WTC11 (cell line): ENCODE measurements around the gene CDH11. TPM values are rescaled to one million over a fixed set of nuclear protein-coding genes. Genes with fewer than 3 reads are reported as not detected.

Experiments used
- ATAC-seq: fragments of 200-7000 bp; cut with Tn5 transposase; 2 replicates; pipeline ENCODE4 v1.10.0; 2021; ENCODE audit warnings: mild to moderate bottlenecking, moderate library complexity
- CTCF ChIA-PET: fragments of 300-600 bp; sonication (Branson Sonifier 250); formaldehyde crosslinking; loops from one replicate; lab custom pipeline; 2021; ENCODE audit warnings: antibody characterized with exemption; lab: Charles Lee
- POLR2A ChIA-PET: fragments of 350-600 bp; sonication (Branson Sonifier 250); formaldehyde crosslinking; loops from one replicate; lab custom pipeline; 2021; ENCODE audit warnings: antibody characterized with exemption; lab: Charles Lee
- DNase-seq: peaks from one replicate; pipeline ENCODE4 v3.0.0; 2021; ENCODE audit warnings: low spot score
- H3K27ac Mint-ChIP-seq: 2 replicates; pipeline ENCODE4 v1.8.0; 2021; ENCODE audit warnings: mixed read lengths
- H3K27me3 Mint-ChIP-seq: 2 replicates; pipeline ENCODE4 v1.8.0; 2021; ENCODE audit warnings: low read depth, mild to moderate bottlenecking, moderate library complexity, mixed read lengths
- H3K36me3 Mint-ChIP-seq: 2 replicates; pipeline ENCODE4 v1.8.0; 2021; ENCODE audit warnings: mixed read lengths
- H3K4me1 Mint-ChIP-seq: 2 replicates; pipeline ENCODE4 v1.8.0; 2022; ENCODE audit warnings: mixed read lengths
- H3K4me3 Mint-ChIP-seq: 2 replicates; pipeline ENCODE4 v1.8.0; 2021; ENCODE audit warnings: mild to moderate bottlenecking, moderate library complexity, mixed read lengths
- H3K9me3 Mint-ChIP-seq: 2 replicates; pipeline ENCODE4 v1.8.0; 2021; ENCODE audit warnings: mixed read lengths
- ATF1 ChIP-seq: sonication (generic); formaldehyde crosslinking; IDR thresholded peaks from 2 replicates; pipeline ENCODE4 v1.8.1; 2023; ENCODE audit warnings: mild to moderate bottlenecking, moderate library complexity, missing genetic modification reagents
- ATF2 ChIP-seq: sonication (generic); formaldehyde crosslinking; IDR thresholded peaks from 2 replicates; pipeline ENCODE4 v1.8.1; 2022; ENCODE audit warnings: low read depth, missing genetic modification reagents, borderline replicate concordance
- CTCF ChIP-seq: fragments of 200-600 bp; IDR thresholded peaks from 2 replicates; pipeline ENCODE4 v1.8.0; 2022; ENCODE audit warnings: antibody characterized with exemption
- ELF4 ChIP-seq: sonication (generic); formaldehyde crosslinking; IDR thresholded peaks from 2 replicates; pipeline ENCODE4 v1.8.1; 2022; ENCODE audit warnings: low read depth, mild to moderate bottlenecking, moderate library complexity, missing genetic modification reagents
- EMX1 ChIP-seq: fragments of 250-450 bp; sonication (Bioruptor Pico); IDR thresholded peaks from 2 replicates; pipeline ENCODE4 v1.8.0; 2021; ENCODE audit warnings: mild to moderate bottlenecking
- FOXP1 ChIP-seq: sonication (generic); formaldehyde crosslinking; IDR thresholded peaks from 2 replicates; pipeline ENCODE4 v1.8.0; 2022; ENCODE audit warnings: missing genetic modification reagents, mild to moderate bottlenecking, moderate library complexity, borderline replicate concordance
- GRHL2 ChIP-seq: fragments of 250-450 bp; sonication (Bioruptor Pico); IDR thresholded peaks from 2 replicates; pipeline ENCODE4 v1.8.0; 2022; ENCODE audit warnings: mild to moderate bottlenecking, moderate library complexity; ENCODE audit not compliant: insufficient replicate concordance, severe bottlenecking
- JUN ChIP-seq: sonication (generic); formaldehyde crosslinking; IDR thresholded peaks from 2 replicates; pipeline ENCODE4 v1.8.0; 2023; ENCODE audit warnings: mild to moderate bottlenecking, missing genetic modification reagents
- NFE2L1 ChIP-seq: sonication (generic); formaldehyde crosslinking; IDR thresholded peaks from 2 replicates; pipeline ENCODE4 v1.8.1; 2023; ENCODE audit warnings: missing genetic modification reagents
- RELA ChIP-seq: sonication (generic); formaldehyde crosslinking; IDR thresholded peaks from 2 replicates; pipeline ENCODE4 v1.8.1; 2022; ENCODE audit warnings: missing genetic modification reagents, mild to moderate bottlenecking, borderline replicate concordance
- TEAD1 ChIP-seq: sonication (generic); formaldehyde crosslinking; IDR thresholded peaks from 2 replicates; pipeline ENCODE4 v1.8.0; 2022; ENCODE audit warnings: mild to moderate bottlenecking, missing genetic modification reagents
- ZNF138 ChIP-seq: sonication (generic); formaldehyde crosslinking; conservative IDR thresholded peaks from 2 replicates; pipeline ENCODE4 v1.8.1; 2022; ENCODE audit warnings: mild to moderate bottlenecking, moderate library complexity, missing genetic modification reagents
- ZNF263 ChIP-seq: sonication (generic); formaldehyde crosslinking; IDR thresholded peaks from 2 replicates; pipeline ENCODE4 v1.8.1; 2022; ENCODE audit warnings: low read depth, mild to moderate bottlenecking, moderate library complexity, missing genetic modification reagents
- ZNF396 ChIP-seq: fragments of 250-450 bp; sonication (Bioruptor Pico); IDR thresholded peaks from 2 replicates; pipeline ENCODE4 v1.8.0; 2021; ENCODE audit warnings: mild to moderate bottlenecking, moderate library complexity, borderline replicate concordance
- ZNF423 ChIP-seq: fragments of 250-450 bp; sonication (Bioruptor Pico); IDR thresholded peaks from 2 replicates; pipeline ENCODE4 v2.1.2; 2022; ENCODE audit warnings: mild to moderate bottlenecking, moderate library complexity
- ZNF671 ChIP-seq: fragments of 250-450 bp; sonication (Bioruptor Pico); IDR thresholded peaks from 2 replicates; pipeline ENCODE4 v1.8.0; 2021; ENCODE audit warnings: mild to moderate bottlenecking
- total RNA-seq: library from RNA; stranded (reverse); gene quantifications from 3 replicates; pipeline ENCODE4 v1.2.3, GENCODE V29; 2021
- TF ChIP-seq, protein P1 (sequence below): fragments of 250-450 bp; sonication (Bioruptor Pico); IDR thresholded peaks from 2 replicates; pipeline ENCODE4 v2.1.2; 2022; ENCODE audit warnings: mild to moderate bottlenecking, moderate library complexity
- TF ChIP-seq, protein P2 (sequence below): sonication (generic); formaldehyde crosslinking; IDR thresholded peaks from 2 replicates; pipeline ENCODE4 v1.8.0; 2022; ENCODE audit warnings: missing genetic modification reagents

Gene CDH11
- total RNA-seq, 1 experiment from 2014 or later: 11.6 TPM

- TF ChIP-seq, protein P1, sequence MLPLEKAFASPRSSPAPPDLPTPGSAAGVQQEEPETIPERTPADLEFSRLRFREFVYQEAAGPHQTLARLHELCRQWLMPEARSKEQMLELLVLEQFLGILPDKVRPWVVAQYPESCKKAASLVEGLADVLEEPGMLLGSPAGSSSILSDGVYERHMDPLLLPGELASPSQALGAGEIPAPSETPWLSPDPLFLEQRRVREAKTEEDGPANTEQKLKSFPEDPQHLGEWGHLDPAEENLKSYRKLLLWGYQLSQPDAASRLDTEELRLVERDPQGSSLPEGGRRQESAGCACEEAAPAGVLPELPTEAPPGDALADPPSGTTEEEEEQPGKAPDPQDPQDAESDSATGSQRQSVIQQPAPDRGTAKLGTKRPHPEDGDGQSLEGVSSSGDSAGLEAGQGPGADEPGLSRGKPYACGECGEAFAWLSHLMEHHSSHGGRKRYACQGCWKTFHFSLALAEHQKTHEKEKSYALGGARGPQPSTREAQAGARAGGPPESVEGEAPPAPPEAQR: no peak
- no peak for TF ChIP-seq CTCF
- TF ChIP-seq ZNF263 (CRISPR knock-in tag): no peak
- no peak for TF ChIP-seq TEAD1 (CRISPR knock-in tag)
- TF ChIP-seq ATF1: no peak
- TF ChIP-seq JUN (CRISPR knock-in tag): no peak
These were observed 58.9 kb downstream of the CDH11 start (continued) for GRCh38 chr16:65062736-65063583.

DNA sequence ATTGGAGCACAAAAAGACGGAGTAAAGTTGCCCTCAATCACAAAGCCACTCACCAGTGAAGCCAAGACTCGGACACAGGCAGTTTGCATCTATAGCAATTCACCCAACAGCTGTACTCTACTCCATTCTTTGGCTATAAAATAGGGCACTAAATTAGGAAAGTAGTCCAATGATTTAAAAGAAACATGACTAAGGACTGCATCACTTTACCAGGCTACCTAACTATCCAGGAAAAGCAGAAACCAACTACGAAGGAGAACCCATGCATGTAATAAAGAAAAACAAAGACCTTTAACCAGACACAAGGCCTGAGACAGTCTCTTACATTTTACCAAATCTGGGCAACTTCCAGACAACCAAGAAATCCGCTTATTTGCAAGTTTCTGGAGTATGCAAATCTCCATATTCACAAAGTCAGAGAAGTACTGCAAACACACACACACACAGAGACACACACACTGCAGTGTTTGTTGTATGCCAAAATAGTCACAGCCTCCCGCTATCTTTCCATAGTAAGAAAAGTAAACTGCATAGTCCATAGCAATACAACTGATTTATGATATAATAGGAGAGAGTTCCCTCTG lies 59.8 kb downstream of the CDH11 start:
- no peaks in the 10 kb centered on the region for H3K36me3 Mint-ChIP-seq
- ATAC-seq (no peak), DNase-seq (no peak)
- peaks cover 7% of the 10 kb centered on the region; the same call in 1 of the 2 replicates for H3K4me1 Mint-ChIP-seq
- no peak overlapping the region for H3K27ac Mint-ChIP-seq
- no peaks in the 10 kb centered on the region for H3K27me3 Mint-ChIP-seq
- H3K9me3 Mint-ChIP-seq: no peaks in the 10 kb centered on the region
- H3K4me3 Mint-ChIP-seq: no peak overlapping the region
- CTCF ChIA-PET: no interaction called here
- POLR2A ChIA-PET: no interaction called here
- TF ChIP-seq ZNF138 (CRISPR knock-in tag) (no peak), ZNF423 (CRISPR knock-in tag) (no peak), NFE2L1 (CRISPR knock-in tag) (no peak), EMX1 (CRISPR knock-in tag) (no peak), RELA (CRISPR knock-in tag) (no peak)
- TF ChIP-seq, protein P2, sequence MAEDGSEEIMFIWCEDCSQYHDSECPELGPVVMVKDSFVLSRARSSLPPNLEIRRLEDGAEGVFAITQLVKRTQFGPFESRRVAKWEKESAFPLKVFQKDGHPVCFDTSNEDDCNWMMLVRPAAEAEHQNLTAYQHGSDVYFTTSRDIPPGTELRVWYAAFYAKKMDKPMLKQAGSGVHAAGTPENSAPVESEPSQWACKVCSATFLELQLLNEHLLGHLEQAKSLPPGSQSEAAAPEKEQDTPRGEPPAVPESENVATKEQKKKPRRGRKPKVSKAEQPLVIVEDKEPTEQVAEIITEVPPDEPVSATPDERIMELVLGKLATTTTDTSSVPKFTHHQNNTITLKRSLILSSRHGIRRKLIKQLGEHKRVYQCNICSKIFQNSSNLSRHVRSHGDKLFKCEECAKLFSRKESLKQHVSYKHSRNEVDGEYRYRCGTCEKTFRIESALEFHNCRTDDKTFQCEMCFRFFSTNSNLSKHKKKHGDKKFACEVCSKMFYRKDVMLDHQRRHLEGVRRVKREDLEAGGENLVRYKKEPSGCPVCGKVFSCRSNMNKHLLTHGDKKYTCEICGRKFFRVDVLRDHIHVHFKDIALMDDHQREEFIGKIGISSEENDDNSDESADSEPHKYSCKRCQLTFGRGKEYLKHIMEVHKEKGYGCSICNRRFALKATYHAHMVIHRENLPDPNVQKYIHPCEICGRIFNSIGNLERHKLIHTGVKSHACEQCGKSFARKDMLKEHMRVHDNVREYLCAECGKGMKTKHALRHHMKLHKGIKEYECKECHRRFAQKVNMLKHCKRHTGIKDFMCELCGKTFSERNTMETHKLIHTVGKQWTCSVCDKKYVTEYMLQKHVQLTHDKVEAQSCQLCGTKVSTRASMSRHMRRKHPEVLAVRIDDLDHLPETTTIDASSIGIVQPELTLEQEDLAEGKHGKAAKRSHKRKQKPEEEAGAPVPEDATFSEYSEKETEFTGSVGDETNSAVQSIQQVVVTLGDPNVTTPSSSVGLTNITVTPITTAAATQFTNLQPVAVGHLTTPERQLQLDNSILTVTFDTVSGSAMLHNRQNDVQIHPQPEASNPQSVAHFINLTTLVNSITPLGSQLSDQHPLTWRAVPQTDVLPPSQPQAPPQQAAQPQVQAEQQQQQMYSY: no peak

DNA sequence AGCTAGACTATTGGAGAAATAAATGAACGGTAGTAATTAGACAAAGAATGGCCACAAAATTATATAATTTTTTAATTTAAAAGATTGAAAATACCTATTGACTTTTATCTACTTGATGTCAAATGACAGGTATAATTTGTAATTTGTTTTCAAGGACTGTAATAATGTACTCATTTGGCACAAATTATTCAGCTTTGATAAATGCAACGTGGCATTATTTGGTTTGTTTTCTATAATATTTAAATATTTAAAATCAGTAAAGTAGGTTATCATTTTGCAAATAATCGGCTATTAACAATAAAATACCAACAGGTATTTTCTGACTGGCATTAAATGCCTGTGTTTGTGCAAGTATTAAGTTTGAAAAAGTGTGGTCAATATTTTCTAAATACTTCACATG lies 60.6 kb downstream of the CDH11 start:
- TF ChIP-seq EMX1 (CRISPR knock-in tag) (no peak), ELF4 (no peak), ZNF671 (CRISPR knock-in tag) (no peak), ZNF396 (no peak), GRHL2 (CRISPR knock-in tag) (no peak), ATF2 (CRISPR knock-in tag) (no peak), FOXP1 (no peak)
- POLR2A ChIA-PET: interaction anchor here (0.7 kb wide), 1 partner anchor 30 kb away, joined by 5 read pairs; no protein-coding TSS in a partner anchor
- Mint-ChIP-seq H3K27me3 (no peaks in the 10 kb centered on the region), H3K36me3 (no peaks in the 10 kb centered on the region), H3K4me3 (no peak overlapping the region), H3K4me1 (peaks cover 7% of the 10 kb centered on the region; the same call in 1 of the 2 replicates), H3K9me3 (no peaks in the 10 kb centered on the region), H3K27ac (no peak overlapping the region)
- ATAC-seq (no peak), DNase-seq (no peak)
- CTCF ChIA-PET: no interaction called here
